ENCODE data around the gene MRPS26.

Gene MRPS26

DNA sequence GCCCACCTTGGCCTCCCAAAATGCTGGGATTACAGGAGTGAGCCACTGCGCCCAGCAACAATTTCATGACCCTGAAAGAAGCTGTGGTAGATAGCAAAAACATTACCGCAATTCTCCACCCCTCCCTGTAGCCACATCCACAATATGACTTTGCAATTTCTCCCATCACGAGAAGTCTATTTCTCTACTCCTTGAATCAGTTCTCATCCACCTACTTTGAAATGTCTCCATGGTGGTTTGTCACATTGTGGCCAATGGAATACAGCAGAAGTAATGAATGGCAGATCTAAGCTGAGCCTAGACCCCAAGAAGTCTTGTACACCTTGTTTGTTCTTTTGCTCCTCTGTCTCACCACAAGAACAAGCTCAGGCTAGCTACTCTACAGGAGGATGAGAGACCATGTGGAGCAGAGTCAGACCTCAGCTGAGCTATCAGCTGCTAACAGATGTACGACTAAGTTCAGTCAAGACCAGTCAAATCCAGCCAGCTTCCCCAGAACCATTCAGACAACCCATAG lies 31.8 kb downstream of the MRPS26 start:
- DNase-seq = no peak

DNA sequence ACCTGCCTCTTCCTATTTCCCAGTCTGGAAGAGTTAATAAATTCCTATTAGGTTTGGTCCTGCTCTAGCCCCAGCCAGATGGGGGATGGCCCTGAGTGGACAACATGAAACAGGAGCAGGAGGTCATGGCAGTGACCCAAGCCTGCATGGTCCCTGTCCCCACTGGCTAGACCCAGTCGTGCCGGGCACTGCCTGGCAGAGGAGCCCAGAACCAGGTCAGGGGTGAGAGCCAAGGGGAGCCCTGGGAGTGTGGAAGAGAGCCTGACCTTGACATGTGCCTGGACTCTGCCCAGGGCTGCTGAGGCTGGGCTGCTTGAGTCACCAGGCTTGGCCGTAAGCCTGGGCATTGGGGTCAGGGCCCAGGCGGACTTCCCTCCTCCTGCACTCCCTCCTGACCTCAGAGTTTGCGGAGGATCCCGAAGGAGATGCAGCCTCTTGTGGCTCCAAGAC lies 35.1 kb downstream of the MRPS26 start:
- no peak for DNase-seq

DNA sequence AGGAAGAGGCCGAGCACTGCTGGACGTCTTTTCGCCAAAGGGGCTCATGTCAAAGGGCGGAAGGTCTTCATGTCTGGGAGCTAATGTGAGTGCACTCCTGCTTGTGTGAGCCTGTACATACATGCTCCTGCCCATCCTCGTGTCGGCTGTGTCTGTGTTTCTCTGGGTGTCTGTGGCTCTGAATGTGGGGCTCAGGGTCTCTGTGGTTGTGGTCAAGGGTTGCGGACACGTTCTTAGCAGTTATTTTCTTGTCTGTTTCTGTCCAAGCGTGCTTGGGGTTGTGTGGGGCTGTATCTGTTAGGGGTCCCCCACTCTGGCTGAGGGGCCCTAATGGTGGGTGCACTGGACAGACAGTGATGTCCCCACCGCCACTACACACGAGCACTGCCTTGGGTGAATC lies 35.8 kb downstream of the MRPS26 start:
- DNase-seq = no peak

DNA sequence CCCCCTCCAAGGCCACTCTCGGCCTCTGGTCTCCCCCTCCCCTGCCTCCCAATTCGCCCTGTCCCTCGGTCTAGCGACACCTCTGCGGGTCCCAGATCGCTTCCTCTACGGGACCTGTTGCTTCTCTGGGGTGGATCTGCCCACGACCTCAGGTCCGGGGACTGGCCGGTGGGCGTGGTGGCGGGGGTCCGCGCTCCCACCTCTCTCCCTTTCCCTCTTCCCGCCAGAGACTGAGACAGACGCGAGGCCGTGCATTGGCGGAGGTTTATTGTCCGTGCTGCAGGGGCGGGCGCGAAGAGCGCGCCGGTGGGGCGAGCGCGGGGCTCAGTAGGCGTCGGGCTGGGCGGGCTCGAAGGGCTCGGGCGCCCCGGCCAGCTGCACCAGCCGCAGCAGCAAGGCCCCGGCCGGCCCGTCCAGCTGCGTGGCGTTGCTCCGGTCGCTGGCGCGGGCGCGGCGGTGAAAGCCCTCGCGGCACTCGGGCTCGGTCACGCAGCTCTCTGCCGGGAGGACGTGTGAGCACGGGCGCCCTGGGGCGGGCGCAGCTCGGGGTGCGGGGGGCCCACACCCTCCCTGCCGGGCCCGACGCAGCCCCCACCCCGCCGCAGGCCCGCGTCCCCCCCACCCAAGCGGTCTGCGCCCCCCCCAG lies 36.6 kb downstream of the MRPS26 start:
- DNase-seq = no peak

DNA sequence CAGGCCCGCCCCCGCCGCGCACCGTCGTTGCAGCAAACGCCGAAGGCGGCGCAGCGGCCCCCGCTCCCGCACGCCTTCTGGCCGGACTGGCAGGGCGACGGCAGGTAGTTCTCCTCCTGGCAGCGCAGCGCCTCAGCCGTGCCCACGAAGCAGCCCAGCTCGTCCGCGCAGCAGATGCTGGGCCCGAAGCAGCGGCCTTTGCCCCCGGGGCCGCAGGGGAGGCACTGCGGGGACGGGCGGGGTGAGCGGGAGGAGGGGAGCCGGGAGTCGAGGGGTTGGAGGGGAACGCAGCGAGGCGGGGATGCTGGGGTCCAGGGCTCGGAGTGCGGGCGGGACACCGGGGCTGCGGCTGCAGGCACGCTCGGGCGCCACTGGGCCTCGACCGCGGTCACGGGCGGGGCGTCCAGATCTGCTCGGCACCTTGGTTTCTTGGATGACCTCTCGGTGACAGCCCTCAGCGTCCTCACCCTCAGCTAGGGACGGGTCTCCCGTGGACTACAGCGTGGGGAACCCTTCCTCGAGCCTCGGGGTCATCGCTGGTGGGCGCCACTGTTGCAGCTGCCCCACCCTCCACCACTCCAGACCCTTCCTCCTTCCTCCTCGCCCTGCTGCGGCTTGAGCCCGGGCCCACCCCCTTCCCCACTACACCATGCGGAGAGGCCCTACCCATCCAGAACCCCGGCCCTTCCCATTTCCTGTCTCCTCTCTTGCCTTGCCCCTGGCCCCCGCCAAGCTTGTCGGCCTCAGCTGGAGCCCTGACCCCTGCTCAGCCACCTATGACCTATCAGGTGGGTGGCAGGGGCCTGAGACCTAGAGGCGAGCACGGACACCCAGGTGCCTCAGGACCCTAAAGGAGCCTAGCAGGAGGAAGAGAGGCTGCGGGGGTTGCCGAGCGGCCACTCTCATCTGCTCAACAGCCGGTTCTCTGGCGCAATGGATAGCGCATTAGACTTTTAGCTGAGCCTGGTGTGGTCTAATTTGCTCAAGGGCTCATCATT lies 37.4 kb downstream of the MRPS26 start:
- no peak for DNase-seq

DNA sequence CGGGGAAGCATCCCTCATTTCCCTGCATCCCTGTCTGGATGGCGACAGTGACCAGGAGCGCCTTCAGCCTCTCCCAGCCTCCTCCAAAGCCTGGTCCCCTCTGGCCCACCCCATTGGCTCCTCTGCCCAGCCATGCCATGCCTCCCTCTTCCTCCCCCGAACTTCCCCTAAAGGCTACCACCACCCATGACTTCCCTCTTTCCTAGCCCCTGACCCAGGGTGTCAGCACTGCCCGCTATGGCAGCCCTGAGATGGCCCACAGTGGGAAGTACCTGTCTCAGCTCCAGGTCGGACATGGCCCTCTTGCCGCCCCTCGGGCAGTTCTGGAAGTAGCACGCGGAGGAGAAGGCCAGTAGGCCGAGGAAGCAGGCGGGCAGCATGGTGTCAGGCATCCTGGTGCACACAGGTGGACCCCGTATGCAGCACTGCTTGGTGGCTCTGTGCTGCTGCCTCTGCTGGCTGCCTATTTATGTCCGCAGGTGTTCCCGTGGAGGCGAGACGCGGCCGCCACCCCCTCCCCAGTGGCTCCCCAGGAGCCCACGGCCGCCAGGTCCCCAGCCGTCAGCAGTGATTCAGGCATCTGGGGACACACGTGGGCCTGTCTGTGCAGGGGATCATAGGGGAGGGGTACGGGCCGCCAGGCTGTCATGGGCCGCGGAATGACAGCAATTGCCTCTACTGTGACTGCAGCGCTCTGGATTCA lies 38.6 kb downstream of the MRPS26 start, which contains the start of gene AVP:
TSS of gene AVP (minus strand) at position 442 of the 703 bp plus-strand sequence. CDS start at position 392, 50 bp downstream.
- no peak for DNase-seq

DNA sequence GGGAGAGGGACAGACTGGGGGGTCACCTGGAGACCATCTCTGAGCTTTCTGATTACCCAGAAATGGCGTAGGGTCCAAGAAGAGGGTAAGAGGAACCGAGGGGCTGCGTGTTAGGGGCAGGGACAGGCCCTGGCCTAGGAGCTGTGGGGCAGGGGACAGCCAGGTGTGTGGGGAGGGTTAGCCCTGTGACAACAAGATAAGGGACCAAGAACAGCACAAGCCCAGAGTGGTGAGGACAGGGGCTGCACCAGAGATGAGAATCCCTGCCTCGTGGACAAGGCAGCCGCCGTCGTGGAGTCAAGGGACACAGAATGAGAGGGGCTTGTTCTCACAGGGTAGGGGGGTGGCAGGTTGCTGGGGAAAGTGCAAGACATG lies 39.1 kb downstream of the MRPS26 start:
- DNase-seq = no peak

DNA sequence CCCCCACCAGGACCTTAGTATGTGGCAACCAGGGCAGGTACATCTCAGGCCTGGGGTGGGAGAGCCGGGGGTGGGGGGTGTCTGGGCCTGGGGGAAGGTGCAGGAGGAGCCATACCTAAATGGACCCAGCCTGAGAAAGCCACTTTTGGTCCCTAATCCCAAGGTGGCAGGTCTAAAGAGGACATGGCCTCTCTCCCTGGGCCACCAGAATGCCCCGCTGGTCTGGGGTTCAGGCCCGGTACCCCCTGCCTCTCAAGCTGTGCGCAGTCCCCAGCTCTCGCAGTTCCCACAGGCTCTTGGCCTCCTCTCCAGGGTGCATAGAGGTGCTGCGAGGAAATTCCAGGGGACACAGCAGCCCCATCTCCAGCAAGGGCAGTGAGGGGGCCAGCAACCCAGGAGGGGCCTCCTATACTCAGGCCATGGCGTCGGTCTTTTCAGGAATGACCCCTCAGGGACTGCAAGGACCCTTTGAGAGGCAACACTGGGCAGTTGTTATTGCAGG lies 39.8 kb downstream of the MRPS26 start:
- no peak for DNase-seq

DNA sequence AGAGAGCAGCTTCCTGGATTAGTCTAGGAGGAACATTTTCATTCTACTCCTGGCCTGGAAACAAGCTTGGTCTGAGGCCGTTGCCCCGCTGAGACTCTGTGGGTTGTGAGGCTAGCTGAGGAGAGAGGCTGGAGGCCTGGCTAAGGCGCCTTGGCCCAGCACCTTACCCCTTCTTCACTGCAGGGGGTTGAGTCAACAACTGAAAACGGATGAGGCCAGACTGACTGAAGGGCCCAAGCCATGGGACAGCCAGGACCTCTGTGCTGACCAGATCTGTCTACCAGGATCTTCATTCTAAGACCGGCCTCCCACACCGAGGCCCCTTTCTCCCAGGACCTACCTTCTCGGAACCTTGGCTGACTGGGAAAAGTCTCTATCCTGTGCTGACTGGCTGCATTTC lies 42.2 kb downstream of the MRPS26 start:
- no peak for DNase-seq

DNA sequence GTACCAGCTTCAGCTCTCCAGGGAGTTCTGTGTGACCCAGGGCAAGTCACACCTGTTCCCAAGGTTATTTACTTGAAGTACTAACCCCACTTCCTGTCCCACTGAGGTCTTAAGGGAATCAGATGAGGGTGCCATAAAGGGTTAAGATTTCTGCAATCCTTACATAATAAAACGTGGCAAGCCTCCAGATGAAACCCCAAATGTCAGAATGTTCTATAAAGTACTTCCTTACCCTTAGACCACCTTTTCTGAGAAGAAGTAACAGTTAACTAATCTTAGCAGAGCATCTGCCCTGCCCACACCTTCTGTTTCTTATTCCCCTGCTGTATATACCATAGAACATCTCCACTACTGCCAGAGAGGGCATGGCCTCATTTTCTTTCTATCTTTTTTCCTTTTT lies 44.7 kb downstream of the MRPS26 start:
- DNase-seq = no peak

DNA sequence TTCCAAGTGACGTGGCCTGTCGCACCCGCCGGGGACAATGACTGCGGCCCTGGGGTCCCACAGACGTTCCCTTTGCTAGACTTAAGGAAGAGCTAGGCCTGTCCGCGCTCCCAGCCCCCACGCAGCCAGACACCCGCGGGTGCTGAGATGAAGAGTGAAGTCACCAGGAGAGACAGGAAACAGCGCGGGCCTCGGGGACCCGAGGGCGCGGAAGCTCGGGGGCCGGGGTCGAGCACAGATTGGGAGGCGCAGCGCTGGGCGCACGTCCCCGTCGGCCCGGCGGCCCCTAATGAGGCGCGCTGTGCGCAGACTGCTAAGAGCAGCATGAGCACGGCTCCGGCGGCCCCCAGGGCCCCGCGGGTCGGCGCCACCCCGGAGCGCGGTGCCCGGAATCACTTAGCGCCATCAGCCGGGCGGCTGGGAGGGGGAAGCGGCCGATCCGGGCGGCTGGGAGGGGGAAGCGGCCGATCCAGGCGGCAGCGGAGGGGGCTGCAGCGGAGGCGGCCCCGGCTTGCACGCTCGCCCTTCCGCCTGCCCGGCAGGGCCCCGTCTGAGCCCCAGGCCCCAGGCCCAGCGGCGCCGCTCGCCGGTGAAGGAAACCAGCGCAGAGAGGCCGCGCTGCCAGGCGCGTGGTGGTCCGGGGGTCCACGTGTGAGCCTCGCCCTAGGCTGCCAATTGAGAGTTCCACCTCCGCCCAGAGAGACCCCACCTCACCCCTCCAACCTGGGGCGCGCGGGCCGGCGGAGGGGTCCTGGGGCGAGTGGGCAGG lies 46.9 kb downstream of the MRPS26 start:
- DNase-seq = peak in 1 of 2 experiments; percentile 9

DNA sequence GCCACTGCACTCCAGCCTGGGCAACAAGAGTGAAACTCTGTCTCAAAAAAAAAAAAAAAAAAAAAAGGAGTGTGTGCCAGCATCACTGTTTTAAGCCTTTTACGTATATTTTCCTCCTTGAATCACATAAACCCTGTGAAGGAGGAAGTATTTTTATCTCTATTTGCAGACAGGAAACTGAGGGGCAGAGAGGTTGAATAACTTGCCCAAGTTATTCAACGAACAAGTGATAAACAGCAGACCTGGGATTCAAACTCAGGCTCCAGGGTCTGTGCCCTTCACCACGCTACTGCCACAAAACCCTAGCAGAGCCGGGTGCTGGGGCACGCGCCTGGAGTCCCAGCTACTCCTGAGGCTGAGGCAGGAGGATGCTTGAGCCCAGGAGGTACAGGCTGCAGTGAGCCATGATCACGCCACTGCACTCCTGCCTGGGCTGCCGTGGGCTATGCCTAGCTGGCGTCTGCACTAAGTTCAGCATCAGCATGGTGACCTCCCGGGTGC lies 48.1 kb downstream of the MRPS26 start:
- DNase-seq = no peak

DNA sequence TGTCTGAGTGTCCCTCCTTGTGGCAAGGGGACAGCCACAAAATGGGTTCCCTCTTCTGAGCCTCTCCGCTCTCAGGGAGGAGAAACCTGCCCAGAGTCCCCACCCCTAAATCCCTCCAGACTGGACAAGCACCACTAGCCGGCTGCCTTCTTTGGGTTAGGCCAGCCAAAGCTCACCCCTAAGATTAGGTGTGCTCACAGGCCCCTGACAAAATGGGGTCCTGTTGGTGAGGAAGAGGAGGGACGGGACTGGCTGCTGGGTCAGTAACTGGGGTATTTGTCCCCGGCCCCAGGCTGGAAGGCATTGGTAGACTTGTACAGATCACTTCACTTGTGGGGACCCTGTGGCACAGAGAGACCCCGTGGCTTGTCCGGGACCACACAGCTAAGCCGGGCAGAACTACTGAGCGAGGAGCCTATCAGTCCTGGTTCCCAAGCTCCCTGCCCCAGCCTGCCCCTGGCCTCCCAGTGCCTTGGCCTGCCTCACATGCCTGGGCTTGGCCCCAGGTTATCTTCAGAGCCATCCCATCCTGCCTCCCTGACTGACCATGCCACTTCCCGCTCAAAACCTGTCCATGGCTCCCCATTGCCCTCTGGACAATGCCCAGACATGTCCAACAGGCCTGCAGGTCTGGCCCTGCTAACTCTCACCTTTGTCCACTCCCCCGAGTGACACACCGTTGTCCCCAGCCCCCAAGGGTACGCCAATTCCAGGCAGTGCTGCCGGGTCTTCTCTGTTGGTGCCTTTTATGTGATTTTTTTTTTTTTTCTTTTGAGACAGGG lies 49.2 kb downstream of the MRPS26 start:
- no peak for DNase-seq
